Erythroblast (primary cell): ENCODE measurements around the gene ANXA4.

ENCODE experiments used
- GATA1 ChIP-seq: IDR thresholded peaks from 2 replicates; pipeline ENCODE4 v1.6.1; 2011; ENCODE audit warnings: low read depth, mild to moderate bottlenecking, control low read depth, low read length, moderate library complexity
- POLR2A ChIP-seq: IDR thresholded peaks from 2 replicates; pipeline ENCODE4 v1.6.1; 2011; ENCODE audit warnings: mild to moderate bottlenecking, low read length

DNA sequence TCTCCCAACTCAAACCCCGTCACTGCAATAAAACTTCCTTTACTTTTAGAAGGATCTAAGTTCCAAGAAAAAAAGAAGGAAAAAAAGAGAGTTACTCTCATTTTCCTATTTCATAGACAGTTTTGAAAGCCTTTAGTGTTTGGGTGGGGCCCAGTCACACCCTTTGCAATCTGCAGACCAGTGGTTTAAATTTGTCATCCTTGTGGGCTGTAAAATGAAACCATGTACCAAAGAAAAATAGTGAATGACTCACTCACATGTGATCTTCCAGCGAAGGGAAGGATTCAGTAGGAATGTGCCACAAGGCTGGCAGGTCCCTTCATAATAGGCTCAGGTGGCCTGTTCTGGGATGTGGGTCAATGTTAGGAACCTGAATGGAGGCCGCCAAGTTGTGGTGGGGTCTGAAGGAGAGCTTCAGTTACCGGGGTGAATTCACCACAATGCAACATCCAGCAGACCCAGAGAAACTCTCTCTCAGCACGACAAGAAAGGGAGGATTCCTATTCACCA, 28.3 kb downstream of the ANXA4 start:
- TF ChIP-seq POLR2A (no peak), GATA1 (no peak)
